ENCODE results near the gene MORN1.

DNA sequence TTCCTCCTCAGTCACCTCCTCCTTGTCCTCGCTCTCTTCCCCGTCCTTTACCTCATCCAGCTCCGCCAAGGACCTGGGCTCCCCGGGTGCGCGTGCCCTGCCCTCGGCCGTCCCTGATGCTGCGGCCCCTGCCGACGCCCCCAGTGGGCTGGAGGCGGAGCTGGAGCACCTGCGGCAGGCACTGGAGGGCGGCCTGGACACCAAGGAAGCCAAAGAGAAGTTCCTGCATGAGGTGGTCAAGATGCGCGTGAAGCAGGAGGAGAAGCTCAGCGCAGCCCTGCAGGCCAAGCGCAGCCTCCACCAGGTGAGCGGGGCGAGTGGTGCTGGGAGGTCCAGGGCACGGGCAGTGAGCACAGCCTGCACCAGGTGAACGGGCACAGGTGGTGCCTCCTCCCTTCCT is 87.1 kb downstream of the MORN1 start:
- TF ChIP-seq, protein P1, sequence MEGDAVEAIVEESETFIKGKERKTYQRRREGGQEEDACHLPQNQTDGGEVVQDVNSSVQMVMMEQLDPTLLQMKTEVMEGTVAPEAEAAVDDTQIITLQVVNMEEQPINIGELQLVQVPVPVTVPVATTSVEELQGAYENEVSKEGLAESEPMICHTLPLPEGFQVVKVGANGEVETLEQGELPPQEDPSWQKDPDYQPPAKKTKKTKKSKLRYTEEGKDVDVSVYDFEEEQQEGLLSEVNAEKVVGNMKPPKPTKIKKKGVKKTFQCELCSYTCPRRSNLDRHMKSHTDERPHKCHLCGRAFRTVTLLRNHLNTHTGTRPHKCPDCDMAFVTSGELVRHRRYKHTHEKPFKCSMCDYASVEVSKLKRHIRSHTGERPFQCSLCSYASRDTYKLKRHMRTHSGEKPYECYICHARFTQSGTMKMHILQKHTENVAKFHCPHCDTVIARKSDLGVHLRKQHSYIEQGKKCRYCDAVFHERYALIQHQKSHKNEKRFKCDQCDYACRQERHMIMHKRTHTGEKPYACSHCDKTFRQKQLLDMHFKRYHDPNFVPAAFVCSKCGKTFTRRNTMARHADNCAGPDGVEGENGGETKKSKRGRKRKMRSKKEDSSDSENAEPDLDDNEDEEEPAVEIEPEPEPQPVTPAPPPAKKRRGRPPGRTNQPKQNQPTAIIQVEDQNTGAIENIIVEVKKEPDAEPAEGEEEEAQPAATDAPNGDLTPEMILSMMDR (IDR thresholded peaks at IDR 0.05), result no peak
- no peak for TF ChIP-seq POLR2A (IDR thresholded peaks at IDR 0.05)
